ENCODE measurements around the gene AQP5.

Gene AQP5

DNA sequence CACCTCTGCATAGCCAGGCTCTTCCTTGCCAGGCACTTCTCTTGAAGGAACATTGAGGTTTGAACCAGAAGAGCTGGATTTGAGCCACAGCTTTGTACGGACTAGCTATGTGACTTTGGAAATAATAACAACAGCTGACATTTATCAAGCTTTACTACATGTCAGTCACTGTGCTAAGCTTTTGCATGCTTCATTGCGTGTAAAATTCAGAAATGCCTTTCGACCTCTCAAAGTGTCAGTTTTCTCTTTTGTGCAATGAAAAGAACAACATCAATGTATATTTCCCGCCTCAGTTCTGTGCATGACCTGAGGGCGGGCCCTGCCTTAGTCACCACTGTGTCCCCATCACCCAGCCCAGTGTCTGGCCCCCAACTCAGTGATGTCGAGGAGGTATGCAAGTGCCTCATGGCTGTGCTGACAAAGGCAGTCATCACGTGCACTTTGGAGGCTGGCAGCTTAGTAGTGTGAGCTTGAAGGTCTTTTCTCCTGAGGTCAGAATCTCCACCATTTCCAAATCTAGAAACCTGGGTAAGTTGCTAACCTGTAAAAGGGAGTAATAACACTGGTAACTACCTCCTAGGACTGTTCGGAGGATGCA is 29.0 kb upstream of the AQP5 start:
- no peak for DNase-seq (ENCODE audit: low spot score)

DNA sequence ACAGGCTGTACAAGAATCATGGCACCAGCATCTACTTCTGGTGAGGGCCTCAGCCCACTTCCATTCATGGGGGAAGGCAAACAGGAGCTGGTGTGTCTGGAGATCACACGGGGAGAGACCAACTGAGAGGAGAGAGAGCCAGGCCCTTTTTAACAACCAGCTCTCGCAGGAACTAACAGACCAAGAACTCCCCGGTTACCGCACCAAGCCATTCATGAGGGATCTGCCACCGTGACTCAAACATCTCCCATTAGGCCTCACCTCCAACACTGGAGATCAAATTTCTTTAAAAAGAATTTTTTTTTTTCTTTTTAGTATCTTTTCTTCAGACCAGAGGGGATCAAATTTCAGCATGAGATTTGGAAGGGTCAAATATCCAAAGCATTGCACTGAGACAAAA is 27.9 kb upstream of the AQP5 start:
- DNase-seq (ENCODE audit: low spot score) = no peak

GRCh38 chr12:49934505-49934904 is 27.2 kb upstream of the AQP5 start:
- no peak for DNase-seq (ENCODE audit: low spot score)

GRCh38 chr12:49936925-49937324 is 24.7 kb upstream of the AQP5 start:
- no peak for DNase-seq (ENCODE audit: low spot score)

DNA sequence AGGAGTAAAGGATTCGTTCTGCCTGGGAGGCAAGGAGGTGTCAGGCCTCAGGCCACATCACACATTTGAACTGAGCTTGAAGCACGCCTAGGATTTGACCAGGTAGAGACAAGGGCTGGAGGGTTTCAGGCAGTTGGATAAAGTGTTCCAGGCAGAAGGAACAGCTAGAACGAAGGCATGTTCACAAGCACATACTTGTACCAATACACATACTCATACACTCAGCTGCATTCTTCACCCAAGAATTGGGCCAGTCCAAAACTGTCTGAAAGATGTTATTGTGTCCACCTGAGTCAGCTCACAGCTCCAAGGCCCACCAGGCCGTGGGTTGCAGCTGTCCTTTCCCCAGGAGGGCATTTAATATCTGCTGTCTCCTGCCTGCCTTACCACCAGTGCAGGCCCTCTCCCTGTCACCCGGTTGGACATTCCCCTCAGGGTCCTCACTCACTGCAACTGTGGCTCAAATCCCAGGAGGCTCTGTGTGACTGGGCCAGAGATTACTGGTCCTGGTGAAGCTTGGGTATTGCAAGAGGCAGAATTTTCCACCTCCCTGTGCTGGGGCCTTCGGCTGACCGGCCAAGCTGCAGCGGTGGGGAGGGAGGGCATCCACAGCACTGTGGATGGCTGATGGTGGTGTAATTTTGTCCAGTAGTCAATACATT is 23.9 kb upstream of the AQP5 start:
- DNase-seq (ENCODE audit: low spot score) = no peak

DNA sequence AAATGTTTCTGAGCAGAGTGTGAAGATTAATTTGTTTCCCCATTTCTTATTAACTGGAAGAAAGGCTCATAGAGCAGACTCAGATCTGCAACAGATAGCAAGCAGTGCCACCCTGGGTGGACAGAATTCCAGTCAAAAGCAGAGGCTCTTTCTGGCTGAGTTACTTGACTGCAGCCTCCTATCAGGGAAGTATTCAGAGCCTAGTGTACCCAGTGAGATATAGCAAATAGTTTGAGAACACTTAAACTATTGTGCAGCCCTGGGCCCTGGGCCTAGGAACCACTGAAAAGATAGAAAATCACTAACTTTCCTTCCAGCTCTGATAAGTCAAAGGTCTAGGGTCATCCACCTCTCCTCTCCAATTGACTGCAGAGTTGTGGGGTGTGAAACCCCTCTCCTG is 22.4 kb upstream of the AQP5 start:
- no peak for DNase-seq (ENCODE audit: low spot score)

- DNase-seq (ENCODE audit: low spot score) = no peak
These were observed 22.0 kb upstream of the AQP5 start for GRCh38 chr12:49939707-49940106.

GRCh38 chr12:49941556-49942511 is 19.8 kb upstream of the AQP5 start:
- DNase-seq (ENCODE audit: low spot score) = no peak

DNA sequence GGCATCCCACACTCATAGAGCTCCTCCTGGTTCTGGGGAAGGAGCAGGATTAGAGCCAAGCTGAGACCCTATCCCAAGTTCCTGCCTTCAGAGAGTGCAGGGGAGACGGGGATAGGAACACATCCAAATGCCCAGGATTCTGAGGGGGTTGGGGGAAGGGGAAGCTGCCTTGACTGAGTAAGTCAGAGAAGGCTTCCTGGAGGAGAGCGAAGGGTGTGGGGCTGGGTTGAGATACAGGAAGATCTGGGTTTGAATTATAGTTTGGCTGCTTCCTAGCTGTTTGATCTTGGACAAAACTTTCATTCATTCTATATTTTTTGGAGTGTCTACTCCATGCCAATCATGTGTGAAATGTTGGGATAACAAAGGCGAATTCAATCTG is 19.2 kb upstream of the AQP5 start:
- no peak for DNase-seq (ENCODE audit: low spot score)

DNA sequence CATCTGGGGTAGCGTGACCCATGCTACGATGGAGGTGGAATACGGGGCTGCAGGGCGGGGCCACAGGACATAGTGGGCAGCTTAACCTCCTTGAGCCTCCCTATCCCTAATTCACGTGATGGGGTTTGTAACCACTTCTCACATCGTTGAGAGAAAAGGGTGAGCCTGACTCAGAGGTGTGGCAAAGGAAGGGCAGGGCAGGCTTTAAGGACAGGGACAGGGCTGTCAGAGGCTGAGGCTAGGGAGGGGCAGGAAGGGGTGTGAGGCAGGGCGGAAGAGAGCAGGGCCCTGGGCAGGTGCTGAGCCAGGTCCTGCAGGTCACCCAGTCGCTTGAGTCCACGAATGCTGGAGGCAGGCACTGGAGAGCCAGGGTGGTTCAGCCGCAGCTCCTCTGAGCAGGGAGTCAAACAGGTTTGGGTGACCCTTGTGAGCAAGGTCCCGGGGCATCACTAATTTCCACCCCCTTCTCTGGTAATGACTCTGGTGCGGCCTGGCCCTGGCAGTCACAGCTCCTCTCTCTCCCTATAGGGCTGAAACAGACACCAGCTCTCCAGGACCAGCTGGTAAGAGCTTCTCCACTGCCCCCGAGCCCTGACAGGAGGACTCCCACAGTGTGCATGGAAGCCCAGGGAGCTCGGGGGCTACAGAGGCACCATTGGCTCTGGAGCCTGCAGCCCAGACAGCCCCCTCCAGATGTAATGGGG is 18.6 kb upstream of the AQP5 start:
- no peak for DNase-seq (ENCODE audit: low spot score)

DNA sequence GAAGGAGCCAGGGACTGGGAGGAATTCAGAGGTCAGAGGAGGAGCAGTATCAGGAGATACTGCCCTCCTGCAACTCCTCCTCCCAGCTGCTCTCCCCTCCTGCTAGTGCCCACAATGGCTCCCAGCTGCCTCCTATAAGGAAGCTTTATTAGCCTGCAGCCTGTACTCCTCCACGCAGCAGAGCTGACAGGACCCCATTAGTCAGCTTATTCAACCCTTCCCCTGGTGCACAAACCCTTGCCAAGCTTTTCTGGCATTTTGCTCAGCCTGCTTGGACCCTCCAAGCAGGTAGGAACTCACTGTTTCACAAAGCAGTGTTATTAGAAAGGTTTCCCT is 18.1 kb upstream of the AQP5 start:
- no peak for DNase-seq (ENCODE audit: low spot score)

- no peak for DNase-seq (ENCODE audit: low spot score)
These were observed 17.6 kb upstream of the AQP5 start for GRCh38 chr12:49944046-49944445.

- DNase-seq (ENCODE audit: low spot score) = no peak
These were observed 17.0 kb upstream of the AQP5 start for GRCh38 chr12:49944718-49945117.

DNA sequence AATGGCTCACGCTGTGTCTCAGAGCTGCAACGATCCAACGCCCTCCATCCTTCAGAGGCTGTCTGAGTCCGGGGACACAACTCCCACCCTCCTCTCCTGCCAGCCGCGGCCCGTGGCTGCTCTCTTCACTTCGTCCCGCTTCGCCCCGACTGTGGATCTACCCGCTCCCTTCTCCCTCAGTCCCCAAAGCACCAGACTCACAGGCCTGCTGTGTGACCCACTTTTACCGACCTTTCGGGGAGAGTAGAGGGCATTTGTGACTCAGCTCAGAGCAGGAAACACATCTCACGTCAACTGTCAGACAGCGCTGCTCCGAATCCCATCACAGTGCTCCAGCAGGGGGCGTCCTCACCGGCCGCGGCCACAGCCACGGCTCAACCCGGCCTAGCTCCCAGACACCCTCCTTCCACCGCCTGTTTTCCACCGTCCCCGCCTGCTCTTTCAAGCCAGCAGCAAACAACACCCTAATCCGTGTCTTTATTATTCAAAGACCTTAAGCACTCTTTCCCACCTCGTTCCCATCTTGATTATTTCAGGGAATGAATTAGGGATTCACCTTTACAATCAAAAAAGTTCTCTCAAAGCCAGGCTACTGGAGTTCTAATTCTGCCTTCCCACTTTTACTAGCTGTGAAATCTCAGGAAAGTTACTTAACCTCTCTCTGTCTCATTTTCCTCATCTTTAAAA is 16.1 kb upstream of the AQP5 start:
- DNase-seq (ENCODE audit: low spot score) = peak; percentile 95

DNA sequence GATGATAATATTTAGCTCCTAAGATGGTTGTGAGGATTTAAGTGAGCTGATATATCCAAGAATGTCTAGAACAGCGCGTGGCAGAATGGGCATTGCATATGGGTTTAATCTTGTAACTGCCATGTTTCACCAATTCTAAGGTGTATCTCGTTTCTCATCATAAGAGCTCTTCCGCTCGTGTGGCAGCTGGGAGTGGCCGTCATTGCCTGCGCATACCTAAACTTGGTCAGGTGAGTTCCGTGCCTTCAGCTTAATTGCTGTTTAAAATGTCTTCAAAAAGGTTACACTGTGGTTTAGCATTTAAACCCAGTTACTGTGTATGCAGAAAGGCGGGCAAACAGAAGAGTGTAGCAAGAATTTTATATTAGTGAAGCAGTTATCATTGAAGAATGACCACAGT is 15.6 kb upstream of the AQP5 start:
- no peak for DNase-seq (ENCODE audit: low spot score)

DNA sequence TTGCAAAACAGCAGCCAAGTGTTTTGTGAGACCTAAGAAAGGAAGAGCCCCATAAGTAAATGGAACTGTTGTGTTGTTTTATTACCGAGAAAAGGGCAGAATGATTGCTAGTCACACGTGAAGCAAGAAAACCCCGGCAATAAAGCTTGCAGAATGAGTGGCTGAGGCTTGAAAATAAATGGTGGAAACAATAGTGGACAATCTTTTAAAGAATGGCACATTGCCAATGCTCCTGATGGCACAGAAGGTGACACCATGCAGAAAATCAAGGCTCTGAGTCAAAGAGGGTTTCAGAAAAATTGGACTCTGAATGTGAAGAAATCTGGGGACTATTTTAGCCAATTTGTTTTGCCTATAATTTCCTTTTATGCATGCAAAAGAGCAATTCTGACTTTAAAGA is 15.2 kb upstream of the AQP5 start:
- no peak for DNase-seq (ENCODE audit: low spot score)

GRCh38 chr12:49947593-49948226 is 14.0 kb upstream of the AQP5 start:
- no peak for DNase-seq (ENCODE audit: low spot score)

DNA sequence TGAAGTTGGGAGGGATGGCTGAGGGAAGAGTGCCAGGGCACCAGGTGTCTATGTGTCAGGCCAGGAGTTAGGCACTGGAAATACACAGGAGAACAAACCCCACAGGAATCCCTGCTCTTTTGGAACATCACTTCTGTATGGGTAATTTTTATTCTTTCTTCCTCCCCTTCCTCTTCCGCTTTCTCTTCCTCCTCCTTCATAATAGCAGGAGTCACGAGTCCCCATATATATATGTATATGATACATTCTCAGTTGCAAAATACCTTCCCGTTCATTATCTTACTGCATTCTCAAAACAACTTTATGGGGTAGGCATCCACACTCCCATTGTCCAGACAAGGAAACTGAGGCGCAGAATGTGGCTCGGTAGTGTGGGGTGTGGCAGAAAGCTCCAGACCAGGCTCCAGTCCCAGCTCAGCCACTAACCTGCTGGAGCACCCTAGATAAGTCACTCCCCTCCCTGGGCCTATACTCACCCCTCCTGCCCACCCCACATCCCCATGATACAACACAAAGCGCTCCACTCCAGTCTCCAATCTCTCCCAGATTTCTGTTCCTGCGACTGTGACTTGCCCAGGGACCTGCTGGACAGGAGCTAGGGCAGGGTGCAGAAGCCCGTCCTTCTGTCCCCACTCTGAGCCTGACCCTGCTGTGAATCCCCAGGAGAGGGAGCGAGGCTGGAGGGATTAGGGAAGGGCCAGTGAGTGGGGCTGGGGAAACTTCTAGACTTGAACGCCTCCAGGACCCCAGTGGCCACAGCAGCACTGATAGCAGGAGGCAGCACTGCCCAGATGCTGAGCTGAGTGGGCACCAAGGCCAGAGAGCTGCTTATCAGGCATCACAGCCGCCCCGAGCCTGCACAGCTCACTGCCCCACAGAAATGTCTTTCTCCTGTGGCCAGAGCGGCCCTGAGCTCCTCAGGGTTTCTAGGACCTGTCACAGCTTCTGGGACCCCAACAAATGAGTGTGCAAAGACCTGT is 12.5 kb upstream of the AQP5 start:
- no peak for DNase-seq (ENCODE audit: low spot score)

- DNase-seq (ENCODE audit: low spot score) = no peak
These were observed 11.8 kb upstream of the AQP5 start for GRCh38 chr12:49949866-49950265.
